SKM-1 (cell line): ENCODE data around the gene CPSF3.
A peak's percentile ranks its signal among the peaks of the same experiment; 100 is the strongest.

ENCODE experiments used
- DNase-seq: peaks from one replicate; lab custom pipeline; 2025; ENCODE audit not compliant: unreplicated experiment; lab: John Stamatoyannopoulos, UW

CPSF3 gene

GRCh38 chr2:9423100-9423921 lies at the start of gene CPSF3, which contains the start of gene ITGB1BP1:
Gene CPSF3 (plus strand): TSS chr2:9423654. CDS start chr2:9423774, 120 bp downstream.
Gene ITGB1BP1 (minus strand): TSS chr2:9423528. CDS start chr2:9418697, 4,831 bp downstream.
- DNase-seq: peak; percentile 92

- no peak for DNase-seq
Observed at GRCh38 chr2:9374071-9374730, 49.3 kb upstream of the CPSF3 start.

- no peak for DNase-seq
Observed at GRCh38 chr2:9375857-9376428, 47.5 kb upstream of the CPSF3 start.

GRCh38 chr2:9377461-9378097 lies 45.9 kb upstream of the CPSF3 start:
- DNase-seq: no peak

GRCh38 chr2:9378433-9379390 lies 44.7 kb upstream of the CPSF3 start:
- no peak for DNase-seq

GRCh38 chr2:9379391-9379755 lies 44.1 kb upstream of the CPSF3 start:
- no peak for DNase-seq

GRCh38 chr2:9380702-9381628 lies 42.5 kb upstream of the CPSF3 start:
- DNase-seq: no peak

GRCh38 chr2:9382604-9383235 lies 40.7 kb upstream of the CPSF3 start:
- no peak for DNase-seq

- no peak for DNase-seq
Observed at GRCh38 chr2:9384521-9384920, 38.9 kb upstream of the CPSF3 start.

- no peak for DNase-seq
Observed at GRCh38 chr2:9385841-9386240, 37.6 kb upstream of the CPSF3 start.

- DNase-seq: no peak
Observed at GRCh38 chr2:9388199-9388681, 35.2 kb upstream of the CPSF3 start.

- no peak for DNase-seq
Observed at GRCh38 chr2:9388950-9389911, 34.2 kb upstream of the CPSF3 start.

GRCh38 chr2:9390151-9390850 lies 33.2 kb upstream of the CPSF3 start:
- DNase-seq: no peak

GRCh38 chr2:9390991-9391390 lies 32.5 kb upstream of the CPSF3 start:
- no peak for DNase-seq

GRCh38 chr2:9391961-9392720 lies 31.3 kb upstream of the CPSF3 start:
- no peak for DNase-seq
